Neural progenitor cell (in vitro differentiated cells): ENCODE measurements around the gene LCE3B.

ENCODE experiments used
- CTCF ChIP-seq: fragments of 200-600 bp; sonication (generic); IDR thresholded peaks from 2 replicates; pipeline ENCODE4 v1.5.1; 2017; ENCODE audit warnings: antibody characterized with exemption, mild to moderate bottlenecking
- EZH2 ChIP-seq: fragments of 200-600 bp; sonication (generic); IDR thresholded peaks from 2 replicates; pipeline ENCODE4 v1.6.1; 2017; ENCODE audit warnings: antibody characterized with exemption, mild to moderate bottlenecking, moderate library complexity
- EZH2phosphoT487 ChIP-seq: fragments of 200-600 bp; sonication (generic); IDR thresholded peaks from 2 replicates; pipeline ENCODE4 v1.6.1; 2017; ENCODE audit warnings: antibody characterized with exemption

- TF ChIP-seq CTCF, result no peak
- TF ChIP-seq EZH2, result no peak
- TF ChIP-seq EZH2phosphoT487, result no peak
Observed at GRCh38 chr1:152657677-152658076, 44.1 kb downstream of the LCE3B start.
